Measurements from ENCODE around the gene TXK.

The TXK gene

GRCh38 chr4:48027653-48028052 lies 106.4 kb downstream of the TXK start:
- no peak for DNase-seq (ENCODE audit: low read depth in 1 of 2, low spot score in 1 of 2)
- H3K4me3 ChIP-seq (replicated peaks; ENCODE audit: insufficient read depth, low read length) = no peak overlapping the region
- H3K27ac ChIP-seq (replicated peaks) = no peak overlapping the region
- TF ChIP-seq REST (IDR thresholded peaks at IDR 0.05; ENCODE audit: insufficient replicate concordance, low read depth) (no peak), POLR2AphosphoS5 (IDR thresholded peaks at IDR 0.05; ENCODE audit: low read depth) (no peak), SPI1 (IDR thresholded peaks at IDR 0.05; ENCODE audit: borderline replicate concordance, low read depth) (no peak), CTCF (IDR thresholded peaks at IDR 0.05; ENCODE audit: insufficient read depth, low read length) (no peak), GABPA (IDR thresholded peaks at IDR 0.05; ENCODE audit: low read depth) (no peak)
- H3K27me3 ChIP-seq (ENCODE audit: insufficient read depth, poor library complexity, severe bottlenecking) = no peaks in the 10 kb centered on the region

- TF ChIP-seq CTCF (IDR thresholded peaks at IDR 0.05; ENCODE audit: insufficient read depth, low read length) (no peak), SPI1 (IDR thresholded peaks at IDR 0.05; ENCODE audit: borderline replicate concordance, low read depth) (no peak), GABPA (IDR thresholded peaks at IDR 0.05; ENCODE audit: low read depth) (no peak), REST (IDR thresholded peaks at IDR 0.05; ENCODE audit: insufficient replicate concordance, low read depth) (no peak), POLR2AphosphoS5 (IDR thresholded peaks at IDR 0.05; ENCODE audit: low read depth) (no peak)
- no peak overlapping the region for H3K4me3 ChIP-seq (replicated peaks; ENCODE audit: insufficient read depth, low read length)
- H3K27me3 ChIP-seq (ENCODE audit: insufficient read depth, poor library complexity, severe bottlenecking) = no peaks in the 10 kb centered on the region
- H3K27ac ChIP-seq (replicated peaks) = no peak overlapping the region
- DNase-seq (ENCODE audit: low read depth in 1 of 2, low spot score in 1 of 2) = no peak
Observed at GRCh38 chr4:48025005-48025404, 109.0 kb downstream of the TXK start.

GRCh38 chr4:48024522-48024921 lies 109.5 kb downstream of the TXK start:
- no peaks in the 10 kb centered on the region for H3K27me3 ChIP-seq (ENCODE audit: insufficient read depth, poor library complexity, severe bottlenecking)
- DNase-seq (ENCODE audit: low read depth in 1 of 2, low spot score in 1 of 2) = no peak
- H3K4me3 ChIP-seq (replicated peaks; ENCODE audit: insufficient read depth, low read length) = no peak overlapping the region
- TF ChIP-seq CTCF (IDR thresholded peaks at IDR 0.05; ENCODE audit: insufficient read depth, low read length) (no peak), POLR2AphosphoS5 (IDR thresholded peaks at IDR 0.05; ENCODE audit: low read depth) (no peak), REST (IDR thresholded peaks at IDR 0.05; ENCODE audit: insufficient replicate concordance, low read depth) (no peak), GABPA (IDR thresholded peaks at IDR 0.05; ENCODE audit: low read depth) (no peak), SPI1 (IDR thresholded peaks at IDR 0.05; ENCODE audit: borderline replicate concordance, low read depth) (no peak)
- no peak overlapping the region for H3K27ac ChIP-seq (replicated peaks)
